Thyroid gland (tissue), 4 donors: Measurements from ENCODE around the gene PPIL4.
A peak's percentile ranks its signal among the peaks of the same experiment; 100 is the strongest.

Source experiments
- POLR2A ChIP-seq, 2 donors: fragments of 450-650 bp; IDR thresholded peaks; one replicate each; pipeline ENCODE4 v1.6.1; 2017; ENCODE audit warnings: antibody characterized with exemption in 2 of 2, mild to moderate bottlenecking in 2 of 2, moderate library complexity in 1 of 2
- TF ChIP-seq, protein P1 (sequence below), 6 experiments: fragments of 200-600 bp in 3 of 6; fragments of 450-650 bp in 3 of 6; sonication (generic) in 3 of 6; IDR thresholded peaks; one replicate each; pipeline ENCODE4 v1.5.1; 2016 to 2019; ENCODE audit warnings: antibody characterized with exemption in 6 of 6, mild to moderate bottlenecking in 2 of 6, inconsistent platforms in 1 of 6, moderate library complexity in 1 of 6

GRCh38 chr6:149565527-149566409, 19.9 kb upstream of the PPIL4 start, which contains the start of gene GINM1:
- TF ChIP-seq, protein P1, sequence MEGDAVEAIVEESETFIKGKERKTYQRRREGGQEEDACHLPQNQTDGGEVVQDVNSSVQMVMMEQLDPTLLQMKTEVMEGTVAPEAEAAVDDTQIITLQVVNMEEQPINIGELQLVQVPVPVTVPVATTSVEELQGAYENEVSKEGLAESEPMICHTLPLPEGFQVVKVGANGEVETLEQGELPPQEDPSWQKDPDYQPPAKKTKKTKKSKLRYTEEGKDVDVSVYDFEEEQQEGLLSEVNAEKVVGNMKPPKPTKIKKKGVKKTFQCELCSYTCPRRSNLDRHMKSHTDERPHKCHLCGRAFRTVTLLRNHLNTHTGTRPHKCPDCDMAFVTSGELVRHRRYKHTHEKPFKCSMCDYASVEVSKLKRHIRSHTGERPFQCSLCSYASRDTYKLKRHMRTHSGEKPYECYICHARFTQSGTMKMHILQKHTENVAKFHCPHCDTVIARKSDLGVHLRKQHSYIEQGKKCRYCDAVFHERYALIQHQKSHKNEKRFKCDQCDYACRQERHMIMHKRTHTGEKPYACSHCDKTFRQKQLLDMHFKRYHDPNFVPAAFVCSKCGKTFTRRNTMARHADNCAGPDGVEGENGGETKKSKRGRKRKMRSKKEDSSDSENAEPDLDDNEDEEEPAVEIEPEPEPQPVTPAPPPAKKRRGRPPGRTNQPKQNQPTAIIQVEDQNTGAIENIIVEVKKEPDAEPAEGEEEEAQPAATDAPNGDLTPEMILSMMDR (IDR thresholded peaks at IDR 0.05): peak; percentile 24 to 80 (median 72)
- no peak for TF ChIP-seq POLR2A (IDR thresholded peaks at IDR 0.05)
